ENCODE results near the gene EDC4.

- no peak for TF ChIP-seq CEBPB (IDR thresholded peaks at IDR 0.05; ENCODE audit: low read depth, low read length)
- TF ChIP-seq EP300 (IDR thresholded peaks at IDR 0.05; ENCODE audit: borderline replicate concordance in 1 of 2, low read depth in 2 of 2, low read length in 2 of 2), result no peak
- TF ChIP-seq TAF1 (IDR thresholded peaks at IDR 0.05; ENCODE audit: low read depth, low read length), result no peak
- TF ChIP-seq EZH2 (IDR thresholded peaks at IDR 0.05; ENCODE audit: low read depth, low read length, severe bottlenecking), result no peak
- TF ChIP-seq ZNF274 (IDR thresholded peaks at IDR 0.05; ENCODE audit: borderline replicate concordance, extremely low read depth, low read length), result no peak
- no peak for TF ChIP-seq POLR2AphosphoS5 (IDR thresholded peaks at IDR 0.05; ENCODE audit: low read depth, low read length)
Measured at GRCh38 chr16:67825119-67825518, 47.7 kb upstream of the EDC4 start.

All from H1 (cell line).